Spleen (tissue), 11 donors: ENCODE results near the gene MED27. TPM values are rescaled to one million over a fixed set of nuclear protein-coding genes. Genes with fewer than 3 reads are reported as not detected.

Experiments used
- DNase-seq: peaks from one replicate; pipeline ENCODE4 v3.0.0-alpha.2; 2020
- H3K27ac ChIP-seq, 8 donors: fragments of 200-600 bp; sonication (generic) in 7 of 8; 1 replicate in 4 of 8; 2 replicates in 4 of 8; pipeline versions ENCODE4 v1.5.0 to v1.8.0; 2016 to 2021; ENCODE audit warnings: inconsistent platforms in 4 of 8, mild to moderate bottlenecking in 4 of 8, moderate library complexity in 1 of 8
- H3K27me3 ChIP-seq, 7 donors: fragments of 200-600 bp; sonication (generic) in 6 of 7; replicated peaks in 1 of 7; 1 replicate in 4 of 7; 2 replicates in 3 of 7; pipeline versions ENCODE4 v1.5.0 to v1.8.0; 2016 to 2021; ENCODE audit warnings: inconsistent platforms in 3 of 7, mild to moderate bottlenecking in 1 of 7
- H3K36me3 ChIP-seq, 6 donors: fragments of 200-600 bp; sonication (generic) in 5 of 6; 1 replicate in 4 of 6; 2 replicates in 2 of 6; pipeline versions ENCODE4 v1.5.0 to v1.8.0; 2016 to 2021; ENCODE audit warnings: inconsistent platforms in 2 of 6
- H3K4me1 ChIP-seq, 6 donors: fragments of 200-600 bp; sonication (generic) in 5 of 6; 1 replicate in 3 of 6; 2 replicates in 3 of 6; pipeline versions ENCODE4 v1.5.0 to v1.8.0; 2016 to 2021; ENCODE audit warnings: inconsistent platforms in 3 of 6
- H3K4me3 ChIP-seq, 8 donors: fragments of 200-600 bp; sonication (generic) in 7 of 8; 1 replicate in 4 of 8; 2 replicates in 4 of 8; pipeline versions ENCODE4 v1.5.0 to v1.8.0; 2016 to 2021; ENCODE audit warnings: inconsistent platforms in 4 of 8, mild to moderate bottlenecking in 4 of 8, moderate library complexity in 2 of 8
- H3K9me3 ChIP-seq, 8 donors: fragments of 200-600 bp; sonication (generic) in 7 of 8; 1 replicate in 4 of 8; 2 replicates in 4 of 8; pipeline versions ENCODE4 v1.5.0 to v1.8.0; 2016 to 2021; ENCODE audit warnings: inconsistent platforms in 4 of 8
- CTCF ChIP-seq, 11 experiments: fragments of 200-600 bp in 7 of 11; fragments of 450-650 bp in 4 of 11; sonication (generic) in 4 of 11; IDR thresholded peaks in 8 of 11; conservative IDR thresholded peaks in 3 of 11; 1 replicate in 7 of 11; 2 replicates in 4 of 11; pipeline versions ENCODE4 v1.4.0 to v1.8.0; 2016 to 2021; ENCODE audit warnings: antibody characterized with exemption in 11 of 11, inconsistent platforms in 4 of 11, mild to moderate bottlenecking in 1 of 11
- POLR2A ChIP-seq, 3 donors: fragments of 450-650 bp; IDR thresholded peaks; one replicate each; pipeline ENCODE4 v1.5.1; 2017; ENCODE audit warnings: antibody characterized with exemption in 3 of 3, mild to moderate bottlenecking in 1 of 3
- POLR2AphosphoS5 ChIP-seq, 3 donors: sonication (generic); formaldehyde crosslinking; IDR thresholded peaks; one replicate each; pipeline ENCODE4 v1.5.1; 2017; ENCODE audit warnings: antibody characterized with exemption in 3 of 3
- WGBS, 5 donors: extraction: QIAGEN DNeasy Blood & Tissue Kit in 3 of 5; methylation state at CpG; one replicate each; pipeline versions ENCODE4 v1.1.5 to v1.1.7; 2013 to 2018; 5-methylcytosine and 5-hydroxymethylcytosine counted together
- intact Hi-C: fragments of 100-400 bp; cut with DNase I; formaldehyde crosslinking; loops from one replicate; pipeline ENCODE4 v1.15.0; 2023; ENCODE audit warnings: low total_unique reads
- polyA plus RNA-seq, 3 donors: library from polyadenylated mRNA; stranded (reverse); fragments of 200-250 nt; gene quantifications; one replicate each; pipeline ENCODE4 v1.2.1, GENCODE V29; 2013
- total RNA-seq, 7 donors: library from RNA; depleted of rRNA in 3 of 7; stranded (reverse); fragments of >200 nt in 3 of 7; fragmentation: NEBNext Ultra II Directional in 4 of 7; extraction: Animal tissue kit (Norgen Biotek cat#: 25700) in 4 of 7; gene quantifications; one replicate each; pipeline versions ENCODE4 v1.1.0 to v1.2.1, GENCODE V29; 2016 to 2021
- donor health status: healthy with polysubstance abuse.
- donor health status: DM: no; HTN: no; CAD: no; lungs with moderate emphysema.
- donor health status: DM: no; HTN: no; CAD: no.
- donor health status: Bipolar disorder and iron deficiency.
- donor health status: healthy.
- donor health status: DM: no; HTN: no; CAD: no.
- donor health status: DM: yes; HTN: yes; CAD: no.

The MED27 gene
- total and polyA plus RNA-seq, 10 donors: 13.1 to 22.4 (median 16.0) TPM

DNA sequence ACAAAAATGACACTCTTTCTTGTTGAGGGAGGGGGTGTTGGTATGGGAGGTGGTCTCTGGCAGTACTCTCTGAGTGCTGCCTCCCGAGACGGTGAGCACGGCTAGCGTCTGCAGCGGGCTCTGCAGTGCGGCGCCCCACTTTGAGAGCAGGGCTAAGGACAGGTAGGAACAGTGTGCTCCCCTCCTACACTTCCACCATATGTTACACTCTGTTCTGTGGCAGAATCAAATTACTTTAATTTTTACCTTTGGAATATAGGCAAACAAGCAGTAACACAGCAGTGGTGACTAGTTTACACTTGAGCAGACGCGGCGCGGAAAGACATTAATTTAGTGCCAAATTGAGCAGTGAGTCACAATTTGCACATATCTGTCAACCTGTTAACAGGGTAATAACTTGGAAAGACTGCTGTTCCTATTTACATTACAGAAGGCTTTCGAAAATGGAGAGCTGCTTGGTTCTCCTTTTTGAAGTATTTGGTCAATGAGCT, 136.3 kb downstream of the MED27 start:
- DNase-seq: no peak
- intact Hi-C loops: no loop called here
- 95 to 99% (median 98%) methylated on average over 12 of the region's 12 CpGs for WGBS, 5 donors

DNA sequence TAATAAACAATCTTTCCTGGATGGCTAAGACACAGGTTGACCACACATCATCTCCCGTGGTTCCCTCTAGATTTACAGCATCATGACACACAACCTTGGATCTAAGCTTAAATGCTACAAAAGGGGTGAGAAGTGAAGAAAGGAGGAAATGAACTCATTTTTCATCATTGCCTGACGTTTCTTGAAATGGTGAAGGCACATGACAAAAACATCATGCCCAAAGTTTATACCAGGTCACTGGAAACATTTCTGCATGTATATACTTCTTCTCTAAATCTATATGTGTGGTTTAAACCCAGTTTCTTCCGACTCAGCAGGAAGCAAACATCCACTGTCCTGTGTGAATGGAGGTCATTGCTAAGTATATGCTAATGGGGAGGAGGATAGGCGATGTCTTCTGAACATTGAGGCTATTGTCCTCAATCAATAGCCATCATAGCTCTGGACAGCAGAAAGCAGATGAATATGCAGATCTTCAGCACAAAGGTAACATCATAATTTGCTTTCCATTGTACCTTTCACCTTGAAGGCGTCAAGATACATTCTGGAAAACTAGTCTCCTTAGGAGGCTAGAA, 137.4 kb downstream of the MED27 start:
- DNase-seq: no peak
- H3K4me3 ChIP-seq: no peak overlapping the region
- H3K36me3 ChIP-seq: peaks cover 0 to 40% (median 2%) of the 10 kb centered on the region in 6 donors
- no peaks in the 10 kb centered on the region for H3K9me3 ChIP-seq
- TF ChIP-seq POLR2A (IDR thresholded peaks at IDR 0.05) (no peak), CTCF (IDR thresholded peaks at IDR 0.05 in 8 of 11, conservative IDR thresholded peaks at IDR 0.05 in 3 of 11) (no peak), POLR2AphosphoS5 (IDR thresholded peaks at IDR 0.05) (no peak)
- intact Hi-C loops: no loop called here
- H3K27me3 ChIP-seq: no peaks in the 10 kb centered on the region
- no peak overlapping the region for H3K27ac ChIP-seq
- H3K4me1 ChIP-seq: no peaks in the 10 kb centered on the region
- 73 to 80% (median 79%) methylated on average over 5 of the region's 5 CpGs for WGBS, 5 donors

More for the DNA sequence above, 136.3 kb downstream of the MED27 start:
- Histone ChIP-seq H3K27ac (no peak overlapping the region), H3K4me3 (no peak overlapping the region), H3K36me3 (peaks cover 0 to 30% (median 1%) of the 10 kb centered on the region in 6 donors), H3K27me3 (no peaks in the 10 kb centered on the region), H3K9me3 (no peaks in the 10 kb centered on the region), H3K4me1 (no peaks in the 10 kb centered on the region)
- no peak for TF ChIP-seq CTCF (IDR thresholded peaks at IDR 0.05 in 8 of 11, conservative IDR thresholded peaks at IDR 0.05 in 3 of 11)
- no peak for TF ChIP-seq POLR2A (IDR thresholded peaks at IDR 0.05)
- TF ChIP-seq POLR2AphosphoS5 (IDR thresholded peaks at IDR 0.05): no peak

- WGBS, 5 donors: 87 to 98% (median 97%) methylated on average over 2 of the region's 2 CpGs
- no peak for DNase-seq
- intact Hi-C loops: no loop called here
- TF ChIP-seq CTCF (IDR thresholded peaks at IDR 0.05 in 8 of 11, conservative IDR thresholded peaks at IDR 0.05 in 3 of 11): no peak
- no peak for TF ChIP-seq POLR2AphosphoS5 (IDR thresholded peaks at IDR 0.05)
- no peak for TF ChIP-seq POLR2A (IDR thresholded peaks at IDR 0.05)
- peaks cover 0 to 17% (median 7%) of the 10 kb centered on the region in 8 donors for H3K9me3 ChIP-seq
- no peak overlapping the region for H3K4me3 ChIP-seq
- H3K4me1 ChIP-seq: no peaks in the 10 kb centered on the region
- H3K27ac ChIP-seq: no peak overlapping the region
- peaks cover 0 to 54% (median 4%) of the 10 kb centered on the region in 6 donors for H3K36me3 ChIP-seq
- no peaks in the 10 kb centered on the region for H3K27me3 ChIP-seq
These were observed 142.2 kb downstream of the MED27 start for GRCh38 chr9:131937451-131937850.

GRCh38 chr9:131936929-131937328, 142.7 kb downstream of the MED27 start:
- Histone ChIP-seq H3K27ac (no peak overlapping the region), H3K4me1 (no peaks in the 10 kb centered on the region), H3K9me3 (peaks cover 0 to 17% (median 7%) of the 10 kb centered on the region in 8 donors), H3K27me3 (no peaks in the 10 kb centered on the region), H3K4me3 (no peak overlapping the region), H3K36me3 (peaks cover 0 to 54% (median 4%) of the 10 kb centered on the region in 6 donors)
- TF ChIP-seq CTCF (IDR thresholded peaks at IDR 0.05 in 8 of 11, conservative IDR thresholded peaks at IDR 0.05 in 3 of 11): no peak
- no peak for TF ChIP-seq POLR2A (IDR thresholded peaks at IDR 0.05)
- no peak for TF ChIP-seq POLR2AphosphoS5 (IDR thresholded peaks at IDR 0.05)
- WGBS, 5 donors: 92 to 98% (median 93%) methylated on average over 3 of the region's 3 CpGs
- intact Hi-C loops: no loop called here
- DNase-seq: no peak
